Panc1 (cell line): Measurements from ENCODE around the gene SLC22A7. TPM values are rescaled to one million over a fixed set of nuclear protein-coding genes. Genes with fewer than 3 reads are reported as not detected.

Experiments
- ATAC-seq: fragments of 200-7000 bp; cut with Tn5 transposase; 2 replicates; pipeline ENCODE4 v1.9.1; 2020; ENCODE audit warnings: mild to moderate bottlenecking, moderate library complexity
- BruUV-seq: library from RNA; stranded (reverse); fragments of 400-500 nt; replicated peaks from 2 replicates; lab custom pipeline; 2021; lab: Mats Ljungman, UMichigan
- CTCF ChIA-PET: fragments of 300-600 bp; sonication (Branson Sonifier 250); formaldehyde crosslinking; loops from one replicate; lab custom pipeline; 2022; ENCODE audit warnings: antibody characterized with exemption; lab: Charles Lee
- POLR2A ChIA-PET: fragments of 300-600 bp; sonication (Branson Sonifier 250); formaldehyde crosslinking; loops from one replicate; lab custom pipeline; 2022; ENCODE audit warnings: antibody characterized with exemption; lab: Charles Lee
- DNase-seq: peaks from one replicate; pipeline ENCODE4 v3.0.0-alpha.2; 2010; ENCODE audit warnings: low read depth, low spot score
- H3K27ac ChIP-seq: 2 replicates; pipeline ENCODE4 v1.5.1; 2011; ENCODE audit warnings: mild to moderate bottlenecking, low read length, inconsistent platforms
- H3K27me3 ChIP-seq: fragments of 200-500 bp; sonication (Bioruptor generic); 2 replicates; pipeline ENCODE4 v1.6.0; 2014; ENCODE audit warnings: low read length, inconsistent platforms; ENCODE audit not compliant: control insufficient read depth, insufficient read depth
- H3K36me3 ChIP-seq: fragments of 200-500 bp; sonication (Bioruptor generic); 2 replicates; pipeline ENCODE4 v1.5.1; 2014; ENCODE audit warnings: inconsistent platforms, mild to moderate bottlenecking, low read length, moderate library complexity; ENCODE audit not compliant: control insufficient read depth, insufficient read depth
- H3K4me1 ChIP-seq: 2 replicates; pipeline ENCODE4 v1.5.1; 2011; ENCODE audit warnings: inconsistent platforms, mild to moderate bottlenecking, low read length, moderate library complexity; ENCODE audit not compliant: control insufficient read depth, insufficient read depth
- H3K4me3 ChIP-seq, 2 experiments: 2 replicates each; pipeline ENCODE4 v1.5.1; 2011 to 2012; ENCODE audit warnings: low read depth in 2 of 2, low read length in 2 of 2, mild to moderate bottlenecking in 2 of 2, inconsistent platforms in 1 of 2, moderate library complexity in 1 of 2
- H3K9me3 ChIP-seq: fragments of 200-500 bp; sonication (Bioruptor generic); 2 replicates; pipeline ENCODE4 v1.5.1; 2014; ENCODE audit warnings: low read depth, mild to moderate bottlenecking, inconsistent platforms, low read length, moderate library complexity; ENCODE audit not compliant: control insufficient read depth, insufficient read depth
- CTCF ChIP-seq: fragments of 450-650 bp; IDR thresholded peaks from 2 replicates; pipeline ENCODE4 v1.5.1; 2017; ENCODE audit warnings: mild to moderate bottlenecking
- POLR2AphosphoS5 ChIP-seq: IDR thresholded peaks from 2 replicates; pipeline ENCODE4 v1.6.1; 2012; ENCODE audit warnings: mild to moderate bottlenecking, low read depth, low read length, moderate library complexity
- REST ChIP-seq, 2 experiments: IDR thresholded peaks; 2 replicates each; pipeline ENCODE4 v1.6.1; 2011 to 2012; ENCODE audit warnings: low read depth in 2 of 2, control low read depth in 1 of 2, low read length in 1 of 2, mild to moderate bottlenecking in 1 of 2, moderate library complexity in 1 of 2; ENCODE audit not compliant: insufficient read depth in 1 of 2
- SIN3A ChIP-seq: IDR thresholded peaks from 2 replicates; pipeline ENCODE4 v1.6.1; 2012; ENCODE audit warnings: low read depth, mild to moderate bottlenecking, low read length, moderate library complexity, borderline replicate concordance; ENCODE audit not compliant: insufficient read depth
- TCF7L2 ChIP-seq: IDR thresholded peaks from 2 replicates; pipeline ENCODE4 v1.6.1; 2011; ENCODE audit warnings: mild to moderate bottlenecking, low read depth, low read length, inconsistent platforms
- in situ Hi-C: cut with HindIII; loops from 2 replicates; pipeline ENCODE4 v1.10.0; 2016; ENCODE audit warnings: low sequenced_read_pairs, low pct_unique_long_range_greater_than_20kb
- intact Hi-C: fragments of 100-400 bp; cut with micrococcal nuclease; formaldehyde crosslinking; loops from one replicate; pipeline ENCODE4 v1.10.0; 2022; ENCODE audit not compliant: unreplicated experiment
- total RNA-seq: library from RNA; stranded (reverse); gene quantifications from one replicate; pipeline ENCODE4 v1.2.1, GENCODE V29; 2021; ENCODE audit not compliant: unreplicated experiment

The SLC22A7 gene
- total RNA-seq, 1 experiment from 2014 or later = not detected

GRCh38 chr6:43287717-43288679 is 10.1 kb upstream of the SLC22A7 start:
- ChIA-PET POLR2A (interaction anchor here (0.7 kb wide), 1 partner anchor 9 kb away, joined by 3 read pairs; no protein-coding TSS in a partner anchor), CTCF (no interaction called here)
- H3K27me3 ChIP-seq = no peaks in the 10 kb centered on the region; the same call in 1 of the 2 replicates
- ATAC-seq = no peak
- no peak overlapping the region for H3K4me3 ChIP-seq
- no peak for DNase-seq
- no TSS peak for BruUV-seq
- intact Hi-C loops (no loop called here), in situ Hi-C loops (no loop called here)
- H3K9me3 ChIP-seq = no peaks in the 10 kb centered on the region
- no peaks in the 10 kb centered on the region for H3K36me3 ChIP-seq
- no peaks in the 10 kb centered on the region; the same call in 1 of the 2 replicates for H3K4me1 ChIP-seq
- TF ChIP-seq SIN3A = no peak
- TF ChIP-seq CTCF = no peak
- no peak for TF ChIP-seq REST (IDR thresholded peaks at IDR 0.05; ENCODE audit: insufficient read depth in 1 of 2, low read depth in 2 of 2, low read length in 1 of 2)
- TF ChIP-seq POLR2AphosphoS5 = no peak
- no peak for TF ChIP-seq TCF7L2
- no peak overlapping the region for H3K27ac ChIP-seq

- H3K36me3 ChIP-seq = no peaks in the 10 kb centered on the region
- BruUV-seq = no TSS peak
- ChIA-PET POLR2A (no interaction called here), CTCF (no interaction called here)
- intact Hi-C loops = no loop called here
- DNase-seq = no peak
- no peak for ATAC-seq
- H3K27ac ChIP-seq = no peak overlapping the region
- H3K27me3 ChIP-seq = no peaks in the 10 kb centered on the region
- H3K4me1 ChIP-seq = no peaks in the 10 kb centered on the region
- no peaks in the 10 kb centered on the region for H3K9me3 ChIP-seq
- in situ Hi-C loops = no loop called here
- H3K4me3 ChIP-seq = no peak overlapping the region
- TF ChIP-seq SIN3A = no peak
- no peak for TF ChIP-seq REST (IDR thresholded peaks at IDR 0.05; ENCODE audit: insufficient read depth in 1 of 2, low read depth in 2 of 2, low read length in 1 of 2)
- no peak for TF ChIP-seq CTCF
- TF ChIP-seq TCF7L2 = no peak
- TF ChIP-seq POLR2AphosphoS5 = no peak
Observed at GRCh38 chr6:43290339-43290904, 7.6 kb upstream of the SLC22A7 start.
